ENCODE measurements around the gene C10orf62.
A peak's percentile ranks its signal among the peaks of the same experiment; 100 is the strongest.
"Not testable (repeated sequence)": the region's sequence is repeated elsewhere in the genome, so short reads cannot be mapped to it uniquely, and the experiment has no call there.

The C10orf62 gene

GRCh38 chr10:97547962-97548361 lies 41.6 kb upstream of the C10orf62 start:
- no peak overlapping the region for H3K27ac ChIP-seq
- TF ChIP-seq CTCF (conservative IDR thresholded peaks at IDR 0.05) = no peak
- no peak for TF ChIP-seq ZFX (IDR thresholded peaks at IDR 0.05)

- no peak overlapping the region for H3K27ac ChIP-seq
- no peak for TF ChIP-seq ZFX (IDR thresholded peaks at IDR 0.05)
- no peak for TF ChIP-seq CTCF (conservative IDR thresholded peaks at IDR 0.05)
These were observed 40.6 kb upstream of the C10orf62 start for GRCh38 chr10:97548828-97549455.

- TF ChIP-seq ZFX (IDR thresholded peaks at IDR 0.05) (no peak), CTCF (conservative IDR thresholded peaks at IDR 0.05) (no peak)
- H3K27ac ChIP-seq = no peak overlapping the region
These were observed 39.8 kb upstream of the C10orf62 start for GRCh38 chr10:97549587-97550322.

GRCh38 chr10:97550336-97551149 lies 39.0 kb upstream of the C10orf62 start:
- TF ChIP-seq ZFX (IDR thresholded peaks at IDR 0.05) (no peak), CTCF (conservative IDR thresholded peaks at IDR 0.05) (no peak)
- no peak overlapping the region for H3K27ac ChIP-seq

GRCh38 chr10:97551271-97551670 lies 38.2 kb upstream of the C10orf62 start:
- no peak for TF ChIP-seq CTCF (conservative IDR thresholded peaks at IDR 0.05)
- TF ChIP-seq ZFX (IDR thresholded peaks at IDR 0.05) = no peak
- no peak overlapping the region for H3K27ac ChIP-seq

- TF ChIP-seq ZFX (IDR thresholded peaks at IDR 0.05) = no peak
- peak; percentile 89 for TF ChIP-seq CTCF (conservative IDR thresholded peaks at IDR 0.05)
- H3K27ac ChIP-seq = no peak overlapping the region
These were observed 35.9 kb upstream of the C10orf62 start for GRCh38 chr10:97553575-97554031.

- not testable (repeated sequence) for H3K27ac ChIP-seq
These were observed 35.2 kb upstream of the C10orf62 start for GRCh38 chr10:97554336-97554735.

- H3K27ac ChIP-seq = not testable (repeated sequence)
These were observed 34.0 kb upstream of the C10orf62 start for GRCh38 chr10:97555541-97555940.

GRCh38 chr10:97560731-97561381 lies 28.7 kb upstream of the C10orf62 start:
- not testable (repeated sequence) for H3K27ac ChIP-seq

GRCh38 chr10:97561386-97562077 lies 28.0 kb upstream of the C10orf62 start:
- H3K27ac ChIP-seq = not testable (repeated sequence)

- not testable (repeated sequence) for H3K27ac ChIP-seq
These were observed 27.2 kb upstream of the C10orf62 start for GRCh38 chr10:97562329-97562728.

Data from C4-2B (cell line).